ENCODE measurements around the gene HOXC11. TPM values are rescaled to one million over a fixed set of nuclear protein-coding genes. Genes with fewer than 3 reads are reported as not detected.

The HOXC11 gene
- total RNA-seq, 4 donors from 2014 or later: not detected

DNA sequence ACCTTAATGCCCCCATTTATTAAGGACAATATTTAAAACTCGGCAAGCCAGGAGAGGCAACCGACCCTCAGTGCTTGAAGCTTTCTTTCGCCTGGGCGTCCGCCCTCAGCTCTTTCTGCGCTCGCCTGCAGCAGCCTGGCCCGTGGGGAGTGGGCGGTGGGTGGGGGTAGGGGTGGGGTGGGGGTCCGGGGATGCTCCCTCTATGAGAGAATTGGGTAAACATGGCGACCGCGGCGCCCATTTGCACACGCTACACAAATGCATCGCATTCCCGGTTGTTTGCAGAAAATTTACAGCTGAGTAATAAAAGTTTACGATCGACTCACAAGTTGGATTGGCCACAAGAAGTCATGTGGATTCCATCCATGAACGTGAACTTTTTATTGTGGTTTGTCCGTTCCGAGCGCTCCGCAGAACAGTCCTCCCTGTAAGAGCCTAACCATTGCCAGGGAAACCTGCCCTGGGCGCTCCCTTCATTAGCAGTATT is 43.6 kb downstream of the HOXC11 start:
- 3 to 6% methylated on average over 10 to 16 of the region's 25 CpGs for WGBS, 2 donors

DNA sequence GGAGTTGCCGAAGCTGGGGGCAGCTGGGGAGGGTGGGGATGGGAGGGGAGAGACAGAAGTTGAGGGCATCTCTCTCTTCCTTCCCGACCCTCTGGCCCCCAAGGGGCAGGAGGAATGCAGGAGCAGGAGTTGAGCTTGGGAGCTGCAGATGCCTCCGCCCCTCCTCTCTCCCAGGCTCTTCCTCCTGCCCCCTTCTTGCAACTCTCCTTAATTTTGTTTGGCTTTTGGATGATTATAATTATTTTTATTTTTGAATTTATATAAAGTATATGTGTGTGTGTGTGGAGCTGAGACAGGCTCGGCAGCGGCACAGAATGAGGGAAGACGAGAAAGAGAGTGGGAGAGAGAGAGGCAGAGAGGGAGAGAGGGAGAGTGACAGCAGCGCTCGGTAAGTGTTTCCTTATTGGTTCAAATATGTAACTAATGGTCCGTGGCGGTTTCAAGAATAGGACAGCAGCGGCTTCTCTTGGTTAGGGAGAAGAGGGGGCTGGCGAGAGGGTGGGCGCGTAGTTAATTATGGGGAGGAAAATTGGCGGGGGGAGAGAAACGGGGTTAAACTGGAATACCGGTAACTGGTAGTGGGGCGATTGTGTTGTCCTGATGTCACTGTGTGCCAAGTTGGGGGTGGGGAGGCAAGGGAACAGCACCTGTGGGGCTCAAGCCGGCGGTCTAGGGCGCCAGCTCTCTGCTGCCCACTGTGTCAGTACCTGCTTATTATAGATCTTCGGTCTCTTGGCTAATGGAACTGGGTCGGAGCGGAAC is 44.3 kb downstream of the HOXC11 start:
- TF ChIP-seq, protein P1, sequence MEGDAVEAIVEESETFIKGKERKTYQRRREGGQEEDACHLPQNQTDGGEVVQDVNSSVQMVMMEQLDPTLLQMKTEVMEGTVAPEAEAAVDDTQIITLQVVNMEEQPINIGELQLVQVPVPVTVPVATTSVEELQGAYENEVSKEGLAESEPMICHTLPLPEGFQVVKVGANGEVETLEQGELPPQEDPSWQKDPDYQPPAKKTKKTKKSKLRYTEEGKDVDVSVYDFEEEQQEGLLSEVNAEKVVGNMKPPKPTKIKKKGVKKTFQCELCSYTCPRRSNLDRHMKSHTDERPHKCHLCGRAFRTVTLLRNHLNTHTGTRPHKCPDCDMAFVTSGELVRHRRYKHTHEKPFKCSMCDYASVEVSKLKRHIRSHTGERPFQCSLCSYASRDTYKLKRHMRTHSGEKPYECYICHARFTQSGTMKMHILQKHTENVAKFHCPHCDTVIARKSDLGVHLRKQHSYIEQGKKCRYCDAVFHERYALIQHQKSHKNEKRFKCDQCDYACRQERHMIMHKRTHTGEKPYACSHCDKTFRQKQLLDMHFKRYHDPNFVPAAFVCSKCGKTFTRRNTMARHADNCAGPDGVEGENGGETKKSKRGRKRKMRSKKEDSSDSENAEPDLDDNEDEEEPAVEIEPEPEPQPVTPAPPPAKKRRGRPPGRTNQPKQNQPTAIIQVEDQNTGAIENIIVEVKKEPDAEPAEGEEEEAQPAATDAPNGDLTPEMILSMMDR (IDR thresholded peaks at IDR 0.05): peak in 1 of 6 experiments; percentile 10
- TF ChIP-seq POLR2A (IDR thresholded peaks at IDR 0.05): no peak
- peaks cover 3 to 55% (median 11%) of the 10 kb centered on the region in 3 donors for H3K4me1 ChIP-seq
- DNase-seq: no peak
- intact Hi-C loops (cut with DNase I): no loop called here
- H3K27me3 ChIP-seq: peaks cover 15 to 100% (median 33%) of the 10 kb centered on the region in 4 donors
- no peaks in the 10 kb centered on the region for H3K36me3 ChIP-seq
- peak overlapping the region; percentile 24 to 67 (median 39) for H3K27ac ChIP-seq
- no peaks in the 10 kb centered on the region for H3K9me3 ChIP-seq
- peak overlapping the region; percentile 42 to 64 (median 50) for H3K4me3 ChIP-seq
- WGBS, 2 donors: 1 to 5% methylated on average over 24 of the region's 24 CpGs

More for the DNA sequence above, 43.6 kb downstream of the HOXC11 start:
- intact Hi-C loops (cut with DNase I): no loop called here
- TF ChIP-seq, protein P1 (IDR thresholded peaks at IDR 0.05): no peak
- TF ChIP-seq POLR2A (IDR thresholded peaks at IDR 0.05): no peak
- peaks cover 15 to 100% (median 35%) of the 10 kb centered on the region in 4 donors for H3K27me3 ChIP-seq
- H3K4me1 ChIP-seq: peaks cover 3 to 51% (median 11%) of the 10 kb centered on the region in 3 donors
- peak overlapping the region; percentile 42 to 64 (median 50) for H3K4me3 ChIP-seq
- DNase-seq: no peak
- H3K36me3 ChIP-seq: no peaks in the 10 kb centered on the region
- no peaks in the 10 kb centered on the region for H3K9me3 ChIP-seq
- H3K27ac ChIP-seq: no peak overlapping the region

DNA sequence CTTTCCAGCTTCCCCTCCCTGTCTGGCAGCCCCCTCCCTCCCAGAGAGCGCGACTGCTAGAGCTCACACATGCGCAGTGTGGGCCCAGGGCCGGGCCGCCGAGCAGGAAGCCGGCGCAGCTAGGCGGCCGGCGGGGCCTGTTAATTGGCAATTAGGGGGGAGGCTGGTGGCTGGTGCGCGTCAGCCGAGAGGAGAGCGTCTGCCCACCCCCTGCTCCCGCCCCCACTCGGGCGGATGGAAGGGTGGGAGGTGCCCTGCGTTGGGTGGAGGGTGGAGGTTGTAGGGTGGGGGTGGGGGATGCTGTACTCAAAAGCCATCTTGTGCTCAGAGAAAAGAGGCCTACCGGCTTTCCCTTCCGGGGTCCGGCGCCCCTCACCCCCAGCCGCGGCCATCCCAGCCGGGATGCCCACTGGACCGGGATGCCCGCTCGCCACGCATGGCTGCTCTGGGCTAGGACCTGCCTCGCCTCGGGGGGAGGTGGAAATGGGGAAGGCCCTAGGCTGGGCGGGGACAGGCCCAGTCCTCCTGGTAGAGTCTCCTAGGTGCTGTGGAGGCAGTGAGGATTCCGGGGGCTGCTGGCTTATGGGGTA is 45.0 kb downstream of the HOXC11 start:
- Histone ChIP-seq H3K27ac (peak overlapping the region; percentile 24 to 67 (median 39)), H3K4me1 (peaks cover 3 to 55% (median 11%) of the 10 kb centered on the region in 3 donors), H3K36me3 (no peaks in the 10 kb centered on the region), H3K9me3 (no peaks in the 10 kb centered on the region), H3K4me3 (peak overlapping the region; percentile 42 to 64 (median 50)), H3K27me3 (peaks cover 15 to 100% (median 30%) of the 10 kb centered on the region in 4 donors)
- TF ChIP-seq POLR2A (IDR thresholded peaks at IDR 0.05): peak in 1 of 4 donors; percentile 32
- TF ChIP-seq, protein P1 (IDR thresholded peaks at IDR 0.05): peak in 1 of 6 experiments; percentile 18
- intact Hi-C loops (cut with DNase I): no loop called here
- 0% methylated on average over 1 of the region's 34 CpGs; no CpG with 5 or more reads in 1 of the 2 donors for WGBS, 2 donors
- DNase-seq: peak; percentile 21

DNA sequence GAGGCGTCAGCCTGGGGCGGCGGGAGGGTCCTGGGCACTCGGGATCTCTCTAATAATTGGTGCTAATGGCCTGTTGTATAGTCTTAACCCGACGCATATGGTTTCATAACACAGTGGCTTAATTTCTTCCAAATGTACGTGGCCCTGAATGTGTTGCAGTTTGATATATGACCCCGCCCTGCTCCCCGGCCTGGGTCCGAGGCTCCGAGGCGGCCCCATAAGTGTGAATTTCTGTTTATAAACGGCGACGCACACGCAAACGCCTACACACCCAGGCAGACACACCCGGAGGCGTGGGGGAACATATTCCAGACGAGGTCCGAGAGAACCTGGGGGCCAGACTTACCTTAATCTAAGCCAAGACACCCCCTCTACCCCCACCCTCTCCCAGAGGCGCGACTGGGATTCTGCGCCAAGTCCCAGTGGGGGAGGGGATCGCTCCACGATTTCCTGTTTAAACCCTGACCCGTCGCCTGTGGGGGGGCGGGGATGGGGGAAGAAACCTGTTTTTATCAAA is 45.6 kb downstream of the HOXC11 start:
- Histone ChIP-seq H3K9me3 (no peaks in the 10 kb centered on the region), H3K27me3 (peaks cover 15 to 100% (median 27%) of the 10 kb centered on the region in 4 donors), H3K36me3 (no peaks in the 10 kb centered on the region), H3K27ac (peak overlapping the region; percentile 24 to 67 (median 39)), H3K4me3 (peak overlapping the region; percentile 42 to 64 (median 50)), H3K4me1 (peaks cover 3 to 55% (median 11%) of the 10 kb centered on the region in 3 donors)
- intact Hi-C loops (cut with DNase I): no loop called here
- DNase-seq: no peak
- WGBS, 2 donors: 43 to 62% methylated on average over 10 to 14 of the region's 29 CpGs
- no peak for TF ChIP-seq POLR2A (IDR thresholded peaks at IDR 0.05)
- TF ChIP-seq, protein P1 (IDR thresholded peaks at IDR 0.05): no peak

Data from esophagus squamous epithelium (tissue), 5 donors.